GM12892 (cell line): ENCODE measurements around the gene CCDC33.
"Not testable (repeated sequence)": the region's sequence is repeated elsewhere in the genome, so short reads cannot be mapped to it uniquely, and the experiment has no call there.

ENCODE experiments used
- POLR2A ChIP-seq: IDR thresholded peaks from 2 replicates; pipeline ENCODE4 v1.6.1; 2011; ENCODE audit warnings: low read depth, low read length, control low read depth
- POLR2AphosphoS5 ChIP-seq: IDR thresholded peaks from 2 replicates; pipeline ENCODE4 v1.6.1; 2011; ENCODE audit warnings: low read depth, low read length, control low read depth

DNA sequence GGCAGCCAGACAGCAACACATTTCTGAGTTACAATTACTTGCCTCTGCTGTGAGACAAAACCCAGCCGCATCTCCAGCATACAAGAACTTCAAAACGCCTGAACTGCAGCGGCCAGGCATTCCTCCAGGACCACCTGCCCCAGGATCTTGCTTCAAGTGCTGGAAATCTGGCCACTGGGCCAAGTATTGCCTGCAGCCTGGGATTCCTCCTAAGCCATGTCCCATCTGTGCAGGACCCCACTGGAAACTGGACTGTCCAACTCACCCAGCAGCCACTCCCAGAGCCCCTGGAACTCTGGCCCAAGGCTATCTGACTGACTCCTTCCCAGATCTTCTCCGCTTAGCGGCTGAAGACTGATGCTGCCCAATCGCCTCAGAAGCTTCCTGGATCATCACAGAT is 119.9 kb downstream of the CCDC33 start:
- TF ChIP-seq POLR2AphosphoS5, POLR2A: not testable (repeated sequence)
